Measurements from ENCODE around the gene SHC3. TPM values are rescaled to one million over a fixed set of nuclear protein-coding genes. Genes with fewer than 3 reads are reported as not detected.

Gene SHC3
- total RNA-seq, 1 experiment from 2014 or later = 1.8 TPM

GRCh38 chr9:88979021-88979420 lies 199.6 kb downstream of the SHC3 start:
- Histone ChIP-seq H3K27me3 (ENCODE audit: insufficient read depth, low read length) (no peaks in the 10 kb centered on the region), H3K4me2 (ENCODE audit: insufficient read depth, insufficient read length, low read length) (no peak overlapping the region), H4K20me1 (ENCODE audit: control insufficient read depth, insufficient read depth, insufficient read length) (no peaks in the 10 kb centered on the region), H2AFZ (ENCODE audit: low read length) (no peak overlapping the region), H3K27ac (ENCODE audit: insufficient read length, low read depth, low read length) (no peak overlapping the region), H2AK5ac (ENCODE audit: insufficient read length, low read length) (no peak overlapping the region), H2BK120ac (ENCODE audit: low read depth, low read length, poor library complexity, severe bottlenecking) (no peak overlapping the region), H4K5ac (ENCODE audit: insufficient read length, low read depth, low read length) (no peak overlapping the region), H3K23me2 (ENCODE audit: insufficient read length, low read depth, low read length, poor library complexity, severe bottlenecking) (no peaks in the 10 kb centered on the region), H4K91ac (ENCODE audit: insufficient read length, low read depth, low read length) (no peak overlapping the region), H2BK5ac (ENCODE audit: insufficient read length, low read length) (no peak overlapping the region), H3K23ac (ENCODE audit: insufficient read length, low read depth, low read length) (no peak overlapping the region), H3K4ac (ENCODE audit: low read depth, low read length) (no peak overlapping the region), H2BK15ac (ENCODE audit: low read depth, low read length) (no peak overlapping the region), H2BK20ac (ENCODE audit: low read depth, low read length, poor library complexity, severe bottlenecking) (no peak overlapping the region), H3K56ac (ENCODE audit: insufficient read length, low read depth, low read length) (no peak overlapping the region), H3K18ac (ENCODE audit: insufficient read length, low read depth, low read length) (no peak overlapping the region), H3K9me3 (ENCODE audit: control insufficient read depth, low read depth, low read length) (peaks cover 5% of the 10 kb centered on the region), H2BK12ac (ENCODE audit: insufficient read length, low read depth, low read length) (no peak overlapping the region), H3T11ph (ENCODE audit: low read length) (no peak overlapping the region), H3K14ac (ENCODE audit: insufficient read depth, low read length) (no peak overlapping the region), H3K79me2 (ENCODE audit: insufficient read depth, low read length) (no peaks in the 10 kb centered on the region), H3K9ac (ENCODE audit: extremely low read depth, insufficient read length, low read length) (no peak overlapping the region), H4K8ac (replicated peaks; ENCODE audit: insufficient read length, low read depth, low read length) (no peak overlapping the region), H3K4me1 (ENCODE audit: insufficient read depth, low read length) (no peaks in the 10 kb centered on the region), H3K79me1 (ENCODE audit: insufficient read depth, low read depth, low read length, poor library complexity, severe bottlenecking) (no peaks in the 10 kb centered on the region)
- Mint-ChIP-seq H3K27ac (no peak overlapping the region), H3K36me3 (ENCODE audit: insufficient read depth in 1 of 3, low read depth in 3 of 3) (peaks cover 5 to 14% (median 6%) of the 10 kb centered on the region in 3 experiments), H3K4me3 (no peak overlapping the region), H3K27me3 (ENCODE audit: low read depth) (no peaks in the 10 kb centered on the region), H3K9me3 (peaks cover 10 to 14% of the 10 kb centered on the region in 2 experiments; a peak in 4 of 5 replicates), H3K4me1 (peaks cover 6 to 8% of the 10 kb centered on the region in 2 experiments)
- no peak for TF ChIP-seq CTCF (conservative IDR thresholded peaks at IDR 0.05)
- no CpG with 5 or more reads among the region's 2 CpGs for WGBS (ENCODE audit: extremely low coverage, insufficient read length, low lambda C conversion rate)
- DNase-seq = no peak

All from H9 (cell line).